Hippocampal formation (tissue), 2 donors: ENCODE results near the gene SPANXN1.
"Not testable (repeated sequence)": the region's sequence is repeated elsewhere in the genome, so short reads cannot be mapped to it uniquely, and the experiment has no call there.

Source experiments
- DNase-seq, 2 donors: peaks; one replicate each; lab custom pipeline; 2025; lab: John Stamatoyannopoulos, UW

The SPANXN1 gene

GRCh38 chrX:145247203-145247602, at the start of gene SPANXN1:
Gene SPANXN1, plus strand, starts transcription at chrX:145247503. Its CDS starts 84 bp downstream, at chrX:145247587.
- DNase-seq, result not testable (repeated sequence)

GRCh38 chrX:145199078-145199477, 48.2 kb upstream of the SPANXN1 start:
- no peak for DNase-seq

GRCh38 chrX:145213504-145213903, 33.8 kb upstream of the SPANXN1 start:
- DNase-seq, result no peak

GRCh38 chrX:145292218-145292617, 44.9 kb downstream of the SPANXN1 start:
- no peak for DNase-seq
